ENCODE data around the gene IVNS1ABP. TPM values are rescaled to one million over a fixed set of nuclear protein-coding genes. Genes with fewer than 3 reads are reported as not detected.

Gene IVNS1ABP
- total and polyA plus RNA-seq, 4 donors, result 73.4 to 111 (median 101) TPM

GRCh38 chr1:185305419-185305818, 11.6 kb downstream of the IVNS1ABP start:
- 100% methylated on average over 1 of the region's 3 CpGs for WGBS (ENCODE audit: insufficient coverage)
- Histone ChIP-seq H3K4me1 (ENCODE audit: control insufficient read depth, insufficient read depth, low read length) (no peaks in the 10 kb centered on the region), H3K9me3 (ENCODE audit: control insufficient read depth, insufficient read depth, low read length) (no peaks in the 10 kb centered on the region), H3K27me3 (ENCODE audit: control insufficient read depth, insufficient read depth, low read length) (no peaks in the 10 kb centered on the region), H3K36me3 (ENCODE audit: control insufficient read depth, insufficient read depth, low read length) (peaks cover 5% of the 10 kb centered on the region), H3K4me3 (ENCODE audit: low read depth, low read length) (no peak overlapping the region), H3K27ac (ENCODE audit: low read depth, low read length) (no peak overlapping the region)
- no peak for DNase-seq (ENCODE audit: low read depth in 4 of 6, low spot score in 6 of 6)

- Histone ChIP-seq H3K27me3 (ENCODE audit: control insufficient read depth, insufficient read depth, low read length) (no peaks in the 10 kb centered on the region), H3K4me3 (ENCODE audit: low read depth, low read length) (no peak overlapping the region), H3K9me3 (ENCODE audit: control insufficient read depth, insufficient read depth, low read length) (no peaks in the 10 kb centered on the region), H3K36me3 (ENCODE audit: control insufficient read depth, insufficient read depth, low read length) (peaks cover 14% of the 10 kb centered on the region), H3K4me1 (ENCODE audit: control insufficient read depth, insufficient read depth, low read length) (no peaks in the 10 kb centered on the region), H3K27ac (ENCODE audit: low read depth, low read length) (no peak overlapping the region)
- no peak for DNase-seq (ENCODE audit: low read depth in 4 of 6, low spot score in 6 of 6)
- no CpG with 5 or more reads among the region's 6 CpGs for WGBS (ENCODE audit: insufficient coverage)
Measured at GRCh38 chr1:185300152-185300551, 16.9 kb downstream of the IVNS1ABP start.

- Histone ChIP-seq H3K9me3 (ENCODE audit: control insufficient read depth, insufficient read depth, low read length) (no peaks in the 10 kb centered on the region), H3K4me1 (ENCODE audit: control insufficient read depth, insufficient read depth, low read length) (no peaks in the 10 kb centered on the region), H3K36me3 (ENCODE audit: control insufficient read depth, insufficient read depth, low read length) (peaks cover 10% of the 10 kb centered on the region), H3K27ac (ENCODE audit: low read depth, low read length) (no peak overlapping the region), H3K27me3 (ENCODE audit: control insufficient read depth, insufficient read depth, low read length) (no peaks in the 10 kb centered on the region), H3K4me3 (ENCODE audit: low read depth, low read length) (no peak overlapping the region)
- no peak for DNase-seq (ENCODE audit: low read depth in 4 of 6, low spot score in 6 of 6)
- 100% methylated on average over 2 of the region's 2 CpGs for WGBS (ENCODE audit: insufficient coverage)
Measured at GRCh38 chr1:185297982-185298381, 19.1 kb downstream of the IVNS1ABP start.

- DNase-seq (ENCODE audit: low read depth in 4 of 6, low spot score in 6 of 6), result no peak
- H3K36me3 ChIP-seq (ENCODE audit: control insufficient read depth, insufficient read depth, low read length), result peaks cover 10% of the 10 kb centered on the region
- H3K9me3 ChIP-seq (ENCODE audit: control insufficient read depth, insufficient read depth, low read length), result no peaks in the 10 kb centered on the region
- H3K27ac ChIP-seq (ENCODE audit: low read depth, low read length), result no peak overlapping the region
- H3K4me3 ChIP-seq (ENCODE audit: low read depth, low read length), result no peak overlapping the region
- H3K4me1 ChIP-seq (ENCODE audit: control insufficient read depth, insufficient read depth, low read length), result no peaks in the 10 kb centered on the region
- no peaks in the 10 kb centered on the region for H3K27me3 ChIP-seq (ENCODE audit: control insufficient read depth, insufficient read depth, low read length)
Measured at GRCh38 chr1:185295091-185295490, 22.0 kb downstream of the IVNS1ABP start.

GRCh38 chr1:185293967-185294542, 23.0 kb downstream of the IVNS1ABP start:
- no peak overlapping the region for H3K4me3 ChIP-seq (ENCODE audit: low read depth, low read length)
- no peak for DNase-seq (ENCODE audit: low read depth in 4 of 6, low spot score in 6 of 6)
- peaks cover 6% of the 10 kb centered on the region for H3K36me3 ChIP-seq (ENCODE audit: control insufficient read depth, insufficient read depth, low read length)
- no CpG with 5 or more reads among the region's 1 CpG for WGBS (ENCODE audit: insufficient coverage)
- no peaks in the 10 kb centered on the region for H3K9me3 ChIP-seq (ENCODE audit: control insufficient read depth, insufficient read depth, low read length)
- no peaks in the 10 kb centered on the region for H3K27me3 ChIP-seq (ENCODE audit: control insufficient read depth, insufficient read depth, low read length)
- H3K4me1 ChIP-seq (ENCODE audit: control insufficient read depth, insufficient read depth, low read length), result no peaks in the 10 kb centered on the region
- H3K27ac ChIP-seq (ENCODE audit: low read depth, low read length), result no peak overlapping the region

- no peaks in the 10 kb centered on the region for H3K4me1 ChIP-seq (ENCODE audit: control insufficient read depth, insufficient read depth, low read length)
- no peak overlapping the region for H3K27ac ChIP-seq (ENCODE audit: low read depth, low read length)
Measured at GRCh38 chr1:185292237-185292636, 24.8 kb downstream of the IVNS1ABP start.

GRCh38 chr1:185291652-185292051, 25.4 kb downstream of the IVNS1ABP start:
- no CpG with 5 or more reads among the region's 1 CpG for WGBS (ENCODE audit: insufficient coverage)

More at GRCh38 chr1:185292237-185292636, 24.8 kb downstream of the IVNS1ABP start:
- H3K36me3 ChIP-seq (ENCODE audit: control insufficient read depth, insufficient read depth, low read length), result peaks cover 3% of the 10 kb centered on the region
- DNase-seq (ENCODE audit: low read depth in 4 of 6, low spot score in 6 of 6), result no peak
- WGBS (ENCODE audit: insufficient coverage), result no CpG with 5 or more reads among the region's 5 CpGs
- no peaks in the 10 kb centered on the region for H3K9me3 ChIP-seq (ENCODE audit: control insufficient read depth, insufficient read depth, low read length)
- no peak overlapping the region for H3K4me3 ChIP-seq (ENCODE audit: low read depth, low read length)
- no peaks in the 10 kb centered on the region for H3K27me3 ChIP-seq (ENCODE audit: control insufficient read depth, insufficient read depth, low read length)

GRCh38 chr1:185291159-185291558, 25.9 kb downstream of the IVNS1ABP start:
- Histone ChIP-seq H3K36me3 (ENCODE audit: control insufficient read depth, insufficient read depth, low read length) (no peaks in the 10 kb centered on the region), H3K4me1 (ENCODE audit: control insufficient read depth, insufficient read depth, low read length) (no peaks in the 10 kb centered on the region), H3K27me3 (ENCODE audit: control insufficient read depth, insufficient read depth, low read length) (no peaks in the 10 kb centered on the region), H3K27ac (ENCODE audit: low read depth, low read length) (no peak overlapping the region), H3K4me3 (ENCODE audit: low read depth, low read length) (no peak overlapping the region), H3K9me3 (ENCODE audit: control insufficient read depth, insufficient read depth, low read length) (no peaks in the 10 kb centered on the region)
- no peak for DNase-seq (ENCODE audit: low read depth in 4 of 6, low spot score in 6 of 6)
- no CpG with 5 or more reads among the region's 1 CpG for WGBS (ENCODE audit: insufficient coverage)

More at GRCh38 chr1:185291652-185292051, 25.4 kb downstream of the IVNS1ABP start:
- Histone ChIP-seq H3K27me3 (ENCODE audit: control insufficient read depth, insufficient read depth, low read length) (no peaks in the 10 kb centered on the region), H3K9me3 (ENCODE audit: control insufficient read depth, insufficient read depth, low read length) (no peaks in the 10 kb centered on the region), H3K27ac (ENCODE audit: low read depth, low read length) (no peak overlapping the region), H3K4me3 (ENCODE audit: low read depth, low read length) (no peak overlapping the region), H3K4me1 (ENCODE audit: control insufficient read depth, insufficient read depth, low read length) (no peaks in the 10 kb centered on the region), H3K36me3 (ENCODE audit: control insufficient read depth, insufficient read depth, low read length) (peaks cover 3% of the 10 kb centered on the region)
- DNase-seq (ENCODE audit: low read depth in 4 of 6, low spot score in 6 of 6), result no peak

GRCh38 chr1:185289880-185290279, 27.2 kb downstream of the IVNS1ABP start:
- Histone ChIP-seq H3K9me3 (ENCODE audit: control insufficient read depth, insufficient read depth, low read length) (no peaks in the 10 kb centered on the region), H3K27me3 (ENCODE audit: control insufficient read depth, insufficient read depth, low read length) (no peaks in the 10 kb centered on the region), H3K36me3 (ENCODE audit: control insufficient read depth, insufficient read depth, low read length) (no peaks in the 10 kb centered on the region), H3K4me1 (ENCODE audit: control insufficient read depth, insufficient read depth, low read length) (no peaks in the 10 kb centered on the region), H3K4me3 (ENCODE audit: low read depth, low read length) (no peak overlapping the region), H3K27ac (ENCODE audit: low read depth, low read length) (no peak overlapping the region)
- no peak for DNase-seq (ENCODE audit: low read depth in 4 of 6, low spot score in 6 of 6)

- no CpG with 5 or more reads among the region's 3 CpGs for WGBS (ENCODE audit: insufficient coverage)
- H3K36me3 ChIP-seq (ENCODE audit: control insufficient read depth, insufficient read depth, low read length), result no peaks in the 10 kb centered on the region
- DNase-seq (ENCODE audit: low read depth in 4 of 6, low spot score in 6 of 6), result no peak
Measured at GRCh38 chr1:185288435-185288834, 28.6 kb downstream of the IVNS1ABP start.

More at GRCh38 chr1:185288435-185288834, 28.6 kb downstream of the IVNS1ABP start:
- Histone ChIP-seq H3K4me1 (ENCODE audit: control insufficient read depth, insufficient read depth, low read length) (no peaks in the 10 kb centered on the region), H3K4me3 (ENCODE audit: low read depth, low read length) (no peak overlapping the region), H3K27ac (ENCODE audit: low read depth, low read length) (no peak overlapping the region), H3K27me3 (ENCODE audit: control insufficient read depth, insufficient read depth, low read length) (no peaks in the 10 kb centered on the region), H3K9me3 (ENCODE audit: control insufficient read depth, insufficient read depth, low read length) (no peaks in the 10 kb centered on the region)

Data from spinal cord (tissue), 10 donors.